Loucy (cell line): ENCODE measurements around the gene CDYL2.

Experiments
- H2AFZ ChIP-seq: fragments of 200-600 bp; sonication (generic); 2 replicates; pipeline ENCODE4 v1.6.0; 2016; ENCODE audit warnings: antibody characterized with exemption, mild to moderate bottlenecking, low read length, moderate library complexity
- H3F3A ChIP-seq: fragments of 200-600 bp; 2 replicates; pipeline ENCODE4 v1.6.0; 2016; ENCODE audit warnings: antibody characterized with exemption, low read depth, mild to moderate bottlenecking
- H3K27me3 ChIP-seq: fragments of 200-600 bp; sonication (generic); 2 replicates; pipeline ENCODE4 v1.6.1; 2014; ENCODE audit warnings: low read length, mild to moderate bottlenecking; ENCODE audit not compliant: insufficient read depth, poor library complexity, severe bottlenecking
- H3K36me3 ChIP-seq: fragments of 200-600 bp; sonication (generic); 2 replicates; pipeline ENCODE4 v1.6.1; 2016; ENCODE audit warnings: low read length; ENCODE audit not compliant: insufficient read depth
- H3K4me1 ChIP-seq: fragments of 200-600 bp; sonication (generic); 2 replicates; pipeline ENCODE4 v1.5.1; 2014; ENCODE audit warnings: low read length, mild to moderate bottlenecking; ENCODE audit not compliant: insufficient read depth, poor library complexity, severe bottlenecking
- H3K4me2 ChIP-seq: fragments of 200-600 bp; sonication (generic); 2 replicates; pipeline ENCODE4 v1.6.0; 2014; ENCODE audit warnings: antibody characterized with exemption, low read length, low read depth, mild to moderate bottlenecking; ENCODE audit not compliant: poor library complexity, severe bottlenecking
- H3K4me3 ChIP-seq: fragments of 200-600 bp; sonication (generic); 2 replicates; pipeline ENCODE4 v1.5.1; 2014; ENCODE audit warnings: low read length, mild to moderate bottlenecking, mixed read lengths; ENCODE audit not compliant: poor library complexity, severe bottlenecking
- H3K79me2 ChIP-seq: fragments of 200-600 bp; sonication (generic); 2 replicates; pipeline ENCODE4 v1.6.1; 2014; ENCODE audit warnings: low read length; ENCODE audit not compliant: insufficient read depth
- H3K9ac ChIP-seq: fragments of 200-600 bp; sonication (generic); 2 replicates; pipeline ENCODE4 v1.6.0; 2014; ENCODE audit warnings: mild to moderate bottlenecking, low read depth, low read length, moderate library complexity; ENCODE audit not compliant: poor library complexity, severe bottlenecking
- H3K9me2 ChIP-seq: fragments of 200-600 bp; sonication (generic); replicated peaks from 2 replicates; pipeline ENCODE4 v1.6.1; 2016; ENCODE audit warnings: low read depth, low read length, mixed read lengths
- H3K9me3 ChIP-seq: fragments of 200-600 bp; sonication (generic); 2 replicates; pipeline ENCODE4 v1.6.1; 2014; ENCODE audit warnings: mild to moderate bottlenecking, antibody characterized with exemption, low read length, low read depth; ENCODE audit not compliant: insufficient read depth
- H4K20me1 ChIP-seq: fragments of 200-600 bp; sonication (generic); 2 replicates; pipeline ENCODE4 v1.6.0; 2014; ENCODE audit warnings: antibody characterized with exemption, low read length, mild to moderate bottlenecking; ENCODE audit not compliant: insufficient read depth, poor library complexity, severe bottlenecking
- EZH2phosphoT487 ChIP-seq: fragments of 200-600 bp; IDR thresholded peaks from 2 replicates; pipeline ENCODE4 v1.6.1; 2018; ENCODE audit warnings: antibody characterized with exemption, mild to moderate bottlenecking, moderate library complexity, borderline replicate concordance
- TF ChIP-seq, protein P1 (sequence below): fragments of 200-600 bp; sonication (generic); conservative IDR thresholded peaks from 2 replicates; pipeline ENCODE4 v1.5.1; 2014; ENCODE audit warnings: mild to moderate bottlenecking, antibody characterized with exemption, low read length

CDYL2 gene

DNA sequence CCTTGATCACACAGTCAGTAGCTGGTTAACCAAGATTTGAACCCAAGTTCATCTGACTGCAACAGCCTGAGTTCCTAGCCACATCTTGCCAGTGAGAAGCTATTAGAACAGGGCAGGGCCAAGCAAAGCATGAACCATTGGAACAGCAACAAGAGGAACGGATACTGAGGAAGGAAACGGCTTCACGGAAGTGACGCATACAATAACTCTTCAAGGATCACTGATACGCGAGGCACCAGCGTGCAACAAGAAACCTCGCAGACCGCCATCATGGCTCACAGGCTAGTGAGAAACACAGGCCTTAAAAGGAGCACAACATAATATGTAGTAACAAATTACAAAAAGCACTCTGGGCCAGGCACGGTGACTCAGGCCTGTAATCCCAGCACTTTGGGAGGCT lies 114.9 kb downstream of the CDYL2 start:
- Histone ChIP-seq H3K9me2 (no peaks in the 10 kb centered on the region), H3F3A (no peaks in the 10 kb centered on the region), H3K36me3 (peaks cover 3% of the 10 kb centered on the region; the same call in 1 of the 2 replicates), H3K4me1 (peaks cover 16% of the 10 kb centered on the region), H3K27me3 (no peaks in the 10 kb centered on the region), H3K4me3 (no peak overlapping the region), H3K4me2 (no peak overlapping the region), H3K9ac (no peak overlapping the region), H2AFZ (no peak overlapping the region), H3K79me2 (peaks cover 64% of the 10 kb centered on the region), H4K20me1 (peaks cover 6% of the 10 kb centered on the region), H3K9me3 (no peaks in the 10 kb centered on the region)
- TF ChIP-seq, protein P1, sequence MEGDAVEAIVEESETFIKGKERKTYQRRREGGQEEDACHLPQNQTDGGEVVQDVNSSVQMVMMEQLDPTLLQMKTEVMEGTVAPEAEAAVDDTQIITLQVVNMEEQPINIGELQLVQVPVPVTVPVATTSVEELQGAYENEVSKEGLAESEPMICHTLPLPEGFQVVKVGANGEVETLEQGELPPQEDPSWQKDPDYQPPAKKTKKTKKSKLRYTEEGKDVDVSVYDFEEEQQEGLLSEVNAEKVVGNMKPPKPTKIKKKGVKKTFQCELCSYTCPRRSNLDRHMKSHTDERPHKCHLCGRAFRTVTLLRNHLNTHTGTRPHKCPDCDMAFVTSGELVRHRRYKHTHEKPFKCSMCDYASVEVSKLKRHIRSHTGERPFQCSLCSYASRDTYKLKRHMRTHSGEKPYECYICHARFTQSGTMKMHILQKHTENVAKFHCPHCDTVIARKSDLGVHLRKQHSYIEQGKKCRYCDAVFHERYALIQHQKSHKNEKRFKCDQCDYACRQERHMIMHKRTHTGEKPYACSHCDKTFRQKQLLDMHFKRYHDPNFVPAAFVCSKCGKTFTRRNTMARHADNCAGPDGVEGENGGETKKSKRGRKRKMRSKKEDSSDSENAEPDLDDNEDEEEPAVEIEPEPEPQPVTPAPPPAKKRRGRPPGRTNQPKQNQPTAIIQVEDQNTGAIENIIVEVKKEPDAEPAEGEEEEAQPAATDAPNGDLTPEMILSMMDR = no peak
- no peak for TF ChIP-seq EZH2phosphoT487

DNA sequence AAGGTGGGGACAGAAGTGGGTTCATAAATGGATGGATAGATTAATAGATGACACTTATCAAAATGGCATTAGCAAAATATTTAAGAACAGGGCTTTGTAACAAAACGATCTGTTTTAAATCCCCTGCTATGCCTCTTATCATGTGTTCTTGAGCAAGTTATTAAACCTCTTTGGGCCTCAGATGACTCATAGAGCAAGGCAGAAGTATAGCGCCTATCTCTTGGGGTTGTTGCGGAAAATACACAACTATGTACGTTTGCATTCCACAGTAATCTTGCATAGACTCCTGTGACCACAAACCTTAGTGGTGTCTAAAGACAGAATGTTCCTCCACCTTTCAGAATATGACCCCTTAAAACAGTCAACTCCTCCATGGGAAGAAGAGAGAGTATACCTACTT lies 116.8 kb downstream of the CDYL2 start:
- Histone ChIP-seq H3K9me2 (no peaks in the 10 kb centered on the region), H3K9me3 (no peaks in the 10 kb centered on the region), H3K79me2 (peaks cover 48% of the 10 kb centered on the region; the same call in 1 of the 2 replicates), H3K9ac (no peak overlapping the region), H2AFZ (no peak overlapping the region), H3K36me3 (peaks cover 21% of the 10 kb centered on the region; the same call in 1 of the 2 replicates), H3K4me1 (peaks cover 3% of the 10 kb centered on the region), H4K20me1 (peaks cover 6% of the 10 kb centered on the region), H3F3A (no peaks in the 10 kb centered on the region), H3K4me2 (no peak overlapping the region), H3K4me3 (no peak overlapping the region), H3K27me3 (no peaks in the 10 kb centered on the region)
- TF ChIP-seq EZH2phosphoT487 = no peak
- TF ChIP-seq, protein P1 = no peak

DNA sequence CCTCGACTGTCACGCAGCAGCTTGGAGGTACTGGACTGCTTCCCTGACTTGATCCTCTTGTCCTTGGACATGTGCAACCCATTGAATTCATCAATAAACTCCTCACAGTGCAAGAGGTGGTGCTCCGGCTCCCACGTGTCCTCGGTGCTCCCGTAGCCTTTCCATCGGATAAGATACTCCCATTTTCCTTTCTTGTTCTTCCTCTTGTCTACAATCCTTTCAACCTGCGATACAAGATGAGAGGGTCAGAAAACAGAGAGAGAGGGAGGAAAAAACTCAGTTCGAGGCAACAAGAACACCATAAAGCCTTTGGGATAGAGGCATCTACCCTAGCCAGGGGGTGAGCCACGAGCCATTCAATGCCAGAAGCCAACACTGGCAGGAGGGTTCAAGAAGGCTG lies 119.5 kb downstream of the CDYL2 start:
- Histone ChIP-seq H3K4me2 (no peak overlapping the region), H3K4me1 (no peaks in the 10 kb centered on the region), H3K4me3 (no peak overlapping the region), H3K9ac (no peak overlapping the region), H3K27me3 (no peaks in the 10 kb centered on the region), H3K79me2 (peaks cover 40% of the 10 kb centered on the region; the same call in 1 of the 2 replicates), H4K20me1 (no peaks in the 10 kb centered on the region), H2AFZ (no peak overlapping the region), H3K9me2 (no peaks in the 10 kb centered on the region), H3F3A (no peaks in the 10 kb centered on the region), H3K9me3 (no peaks in the 10 kb centered on the region), H3K36me3 (peaks cover 21% of the 10 kb centered on the region; the same call in 1 of the 2 replicates)
- no peak for TF ChIP-seq EZH2phosphoT487
- TF ChIP-seq, protein P1 = no peak
